Body of pancreas (tissue), 4 donors: ENCODE results near the gene USH2A.

Experiments used
- POLR2A ChIP-seq, 3 donors: fragments of 450-650 bp; IDR thresholded peaks; one replicate each; pipeline ENCODE4 v1.6.1; 2016; ENCODE audit warnings: antibody characterized with exemption in 3 of 3, mild to moderate bottlenecking in 2 of 3
- TF ChIP-seq, protein P1 (sequence below), 7 experiments: fragments of 450-650 bp in 4 of 7; fragments of 200-600 bp in 3 of 7; sonication (generic) in 3 of 7; IDR thresholded peaks; one replicate each; pipeline ENCODE4 v1.5.1; 2016 to 2019; ENCODE audit warnings: antibody characterized with exemption in 7 of 7

DNA sequence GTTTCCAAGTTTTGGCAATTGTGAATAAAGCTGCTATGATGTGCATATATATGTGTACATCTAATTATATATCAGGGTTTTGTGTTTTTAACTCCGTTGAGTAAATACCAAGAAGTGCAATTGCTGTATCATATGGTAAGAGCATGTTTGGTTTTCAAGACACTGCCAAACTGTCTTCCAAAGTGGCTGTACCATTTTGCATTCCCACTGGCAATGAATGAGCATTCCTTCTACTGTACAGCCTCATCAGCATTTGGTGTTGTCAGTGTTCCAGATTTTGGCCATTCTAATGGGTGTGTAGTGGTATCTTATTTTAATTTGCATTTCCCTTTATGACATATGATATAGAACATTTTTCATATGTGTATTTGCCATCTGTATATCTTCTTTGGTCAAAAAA lies 246.3 kb downstream of the USH2A start:
- TF ChIP-seq, protein P1, sequence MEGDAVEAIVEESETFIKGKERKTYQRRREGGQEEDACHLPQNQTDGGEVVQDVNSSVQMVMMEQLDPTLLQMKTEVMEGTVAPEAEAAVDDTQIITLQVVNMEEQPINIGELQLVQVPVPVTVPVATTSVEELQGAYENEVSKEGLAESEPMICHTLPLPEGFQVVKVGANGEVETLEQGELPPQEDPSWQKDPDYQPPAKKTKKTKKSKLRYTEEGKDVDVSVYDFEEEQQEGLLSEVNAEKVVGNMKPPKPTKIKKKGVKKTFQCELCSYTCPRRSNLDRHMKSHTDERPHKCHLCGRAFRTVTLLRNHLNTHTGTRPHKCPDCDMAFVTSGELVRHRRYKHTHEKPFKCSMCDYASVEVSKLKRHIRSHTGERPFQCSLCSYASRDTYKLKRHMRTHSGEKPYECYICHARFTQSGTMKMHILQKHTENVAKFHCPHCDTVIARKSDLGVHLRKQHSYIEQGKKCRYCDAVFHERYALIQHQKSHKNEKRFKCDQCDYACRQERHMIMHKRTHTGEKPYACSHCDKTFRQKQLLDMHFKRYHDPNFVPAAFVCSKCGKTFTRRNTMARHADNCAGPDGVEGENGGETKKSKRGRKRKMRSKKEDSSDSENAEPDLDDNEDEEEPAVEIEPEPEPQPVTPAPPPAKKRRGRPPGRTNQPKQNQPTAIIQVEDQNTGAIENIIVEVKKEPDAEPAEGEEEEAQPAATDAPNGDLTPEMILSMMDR (IDR thresholded peaks at IDR 0.05): no peak
- TF ChIP-seq POLR2A (IDR thresholded peaks at IDR 0.05): no peak
